ENCODE data around the gene EEFSEC.

DNA sequence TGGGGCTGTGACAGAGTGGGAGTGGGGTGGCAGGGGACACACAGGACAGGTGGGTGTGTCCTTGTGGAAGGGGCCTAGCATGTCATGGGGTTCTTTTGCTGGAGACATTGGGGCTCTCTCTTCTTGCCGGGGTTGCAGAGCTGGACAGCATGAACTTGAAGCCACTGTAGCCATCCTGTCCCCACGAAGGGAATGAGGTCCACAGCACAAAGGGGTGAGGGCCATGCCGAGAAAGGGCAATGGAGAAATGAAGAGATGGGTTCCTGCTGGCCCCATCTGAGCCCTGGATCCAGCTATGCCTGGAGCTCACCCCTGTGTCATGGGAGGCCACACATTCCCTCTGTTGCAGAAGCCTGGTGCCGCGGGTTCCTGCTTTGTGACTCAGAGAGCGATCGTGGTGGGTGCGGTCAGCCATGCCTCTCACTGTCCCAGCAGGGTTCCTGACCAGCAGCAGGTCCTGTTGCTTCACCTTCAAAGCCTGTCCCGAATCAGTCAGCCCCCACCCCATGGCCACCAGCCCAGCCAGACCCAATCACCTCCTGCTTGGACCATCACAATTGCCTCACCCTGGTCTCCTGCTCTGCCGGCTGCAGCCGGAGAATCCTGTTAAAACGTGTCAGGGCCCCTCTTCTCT is 263.4 kb downstream of the EEFSEC start:
- TF ChIP-seq ATF2 (IDR thresholded peaks at IDR 0.05; ENCODE audit: low read length) (no peak), CTCF (IDR thresholded peaks at IDR 0.05; ENCODE audit: control extremely low read depth in 1 of 3, insufficient read depth in 1 of 3, low read depth in 1 of 3, low read length in 3 of 3) (no peak), NRF1 (IDR thresholded peaks at IDR 0.05; ENCODE audit: low read depth, low read length) (no peak), CHD2 (IDR thresholded peaks at IDR 0.05; ENCODE audit: low read length) (no peak), E2F6 (IDR thresholded peaks at IDR 0.05) (no peak), HDAC2 (IDR thresholded peaks at IDR 0.05; ENCODE audit: borderline replicate concordance in 1 of 2, low read depth in 2 of 2, low read length in 2 of 2) (no peak), CEBPB (IDR thresholded peaks at IDR 0.05; ENCODE audit: low read depth, low read length) (no peak), CREB1 (IDR thresholded peaks at IDR 0.05) (no peak), YY1 (IDR thresholded peaks at IDR 0.05; ENCODE audit: low read depth, low read length) (no peak), TAF1 (IDR thresholded peaks at IDR 0.05; ENCODE audit: low read depth, low read length) (no peak), TEAD4 (IDR thresholded peaks at IDR 0.05; ENCODE audit: low read depth, low read length) (no peak), USF2 (IDR thresholded peaks at IDR 0.05; ENCODE audit: low read length) (no peak)
